ENCODE data around the gene VSIG10L2.

Gene VSIG10L2

DNA sequence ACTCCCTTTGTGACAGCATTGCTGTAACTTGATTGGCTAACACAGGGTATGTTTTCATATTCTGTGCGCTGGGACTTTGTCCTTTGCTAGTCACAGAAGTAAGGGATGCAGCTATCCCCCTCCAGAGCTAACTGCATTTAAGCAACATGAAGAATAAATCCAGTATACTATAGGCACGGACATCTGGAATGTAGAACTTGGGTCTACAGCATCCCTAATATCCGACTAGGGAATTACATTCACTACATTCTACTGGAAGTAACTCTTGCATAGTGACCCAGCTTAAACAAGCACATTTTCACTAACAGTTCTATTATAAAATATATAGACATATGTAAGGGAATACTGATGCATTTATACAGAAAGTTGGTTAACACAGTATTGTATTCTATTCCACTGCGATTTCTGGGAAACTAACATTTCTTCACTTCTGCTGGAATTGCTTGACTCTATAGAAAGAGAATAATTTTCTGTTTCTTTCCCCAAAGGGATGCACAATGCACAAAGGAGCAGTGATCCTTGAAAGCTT, 13.1 kb downstream of the VSIG10L2 start:
- Histone ChIP-seq H3K27me3 (replicated peaks; ENCODE audit: control insufficient read depth, insufficient read depth, low read length) (no peaks in the 10 kb centered on the region; the same call in none of the 2 replicates), H3K36me3 (ENCODE audit: control insufficient read depth, insufficient read depth, low read length) (no peaks in the 10 kb centered on the region), H3K4me3 (replicated peaks; ENCODE audit: low read depth, low read length) (no peak overlapping the region)
- TF ChIP-seq, protein P1, sequence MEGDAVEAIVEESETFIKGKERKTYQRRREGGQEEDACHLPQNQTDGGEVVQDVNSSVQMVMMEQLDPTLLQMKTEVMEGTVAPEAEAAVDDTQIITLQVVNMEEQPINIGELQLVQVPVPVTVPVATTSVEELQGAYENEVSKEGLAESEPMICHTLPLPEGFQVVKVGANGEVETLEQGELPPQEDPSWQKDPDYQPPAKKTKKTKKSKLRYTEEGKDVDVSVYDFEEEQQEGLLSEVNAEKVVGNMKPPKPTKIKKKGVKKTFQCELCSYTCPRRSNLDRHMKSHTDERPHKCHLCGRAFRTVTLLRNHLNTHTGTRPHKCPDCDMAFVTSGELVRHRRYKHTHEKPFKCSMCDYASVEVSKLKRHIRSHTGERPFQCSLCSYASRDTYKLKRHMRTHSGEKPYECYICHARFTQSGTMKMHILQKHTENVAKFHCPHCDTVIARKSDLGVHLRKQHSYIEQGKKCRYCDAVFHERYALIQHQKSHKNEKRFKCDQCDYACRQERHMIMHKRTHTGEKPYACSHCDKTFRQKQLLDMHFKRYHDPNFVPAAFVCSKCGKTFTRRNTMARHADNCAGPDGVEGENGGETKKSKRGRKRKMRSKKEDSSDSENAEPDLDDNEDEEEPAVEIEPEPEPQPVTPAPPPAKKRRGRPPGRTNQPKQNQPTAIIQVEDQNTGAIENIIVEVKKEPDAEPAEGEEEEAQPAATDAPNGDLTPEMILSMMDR (IDR thresholded peaks at IDR 0.05; ENCODE audit: insufficient read depth, low read length, poor library complexity, severe bottlenecking) = no peak
- no peak for DNase-seq (ENCODE audit: extremely low read depth, insufficient read length)

DNA sequence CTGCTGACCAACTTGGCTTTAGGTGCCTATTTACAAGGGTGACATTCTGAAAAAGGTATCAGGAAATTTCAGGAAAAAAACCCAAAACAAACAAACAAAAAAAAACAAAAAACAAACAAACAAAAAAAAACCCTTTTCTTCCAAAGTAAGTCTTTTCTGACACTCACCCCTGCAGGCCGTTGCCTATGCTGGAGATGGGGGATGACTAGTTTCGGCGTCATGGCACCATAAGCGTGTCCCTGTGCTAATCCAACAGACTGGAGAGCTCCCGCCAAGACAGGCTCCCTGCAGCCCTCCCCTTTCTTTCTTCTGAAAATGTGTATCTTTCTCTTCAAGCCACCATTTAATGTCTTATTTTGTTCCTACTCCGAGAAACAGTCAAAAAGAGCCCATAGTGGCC, 13.7 kb downstream of the VSIG10L2 start:
- TF ChIP-seq, protein P1 (IDR thresholded peaks at IDR 0.05; ENCODE audit: insufficient read depth, low read length, poor library complexity, severe bottlenecking) = no peak
- Histone ChIP-seq H3K4me3 (replicated peaks; ENCODE audit: low read depth, low read length) (no peak overlapping the region), H3K36me3 (ENCODE audit: control insufficient read depth, insufficient read depth, low read length) (no peaks in the 10 kb centered on the region), H3K27me3 (replicated peaks; ENCODE audit: control insufficient read depth, insufficient read depth, low read length) (no peaks in the 10 kb centered on the region; the same call in none of the 2 replicates)
- no peak for DNase-seq (ENCODE audit: extremely low read depth, insufficient read length)

DNA sequence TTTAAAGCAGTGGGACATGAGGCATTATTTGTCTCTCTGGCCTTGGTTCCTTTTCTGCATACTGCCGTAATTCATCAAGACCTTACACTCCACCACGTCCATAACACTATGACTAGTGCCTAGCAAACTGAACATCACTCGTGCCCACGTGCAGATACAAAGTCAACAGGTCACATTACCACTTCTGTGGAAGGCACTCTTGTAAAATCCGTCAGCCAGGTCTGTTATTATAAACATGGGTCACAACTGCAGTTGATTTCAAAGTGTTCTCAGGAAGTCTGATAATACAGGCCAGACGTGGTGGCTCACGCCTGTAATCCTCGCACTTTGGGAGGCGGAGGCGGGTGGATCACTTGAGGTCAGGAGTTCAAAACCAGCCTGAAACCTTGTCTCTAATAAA, 14.1 kb downstream of the VSIG10L2 start:
- Histone ChIP-seq H3K36me3 (ENCODE audit: control insufficient read depth, insufficient read depth, low read length) (no peaks in the 10 kb centered on the region), H3K27me3 (replicated peaks; ENCODE audit: control insufficient read depth, insufficient read depth, low read length) (no peaks in the 10 kb centered on the region; the same call in none of the 2 replicates), H3K4me3 (replicated peaks; ENCODE audit: low read depth, low read length) (no peak overlapping the region)
- TF ChIP-seq, protein P1 (IDR thresholded peaks at IDR 0.05; ENCODE audit: insufficient read depth, low read length, poor library complexity, severe bottlenecking) = no peak
- DNase-seq (ENCODE audit: extremely low read depth, insufficient read length) = no peak

DNA sequence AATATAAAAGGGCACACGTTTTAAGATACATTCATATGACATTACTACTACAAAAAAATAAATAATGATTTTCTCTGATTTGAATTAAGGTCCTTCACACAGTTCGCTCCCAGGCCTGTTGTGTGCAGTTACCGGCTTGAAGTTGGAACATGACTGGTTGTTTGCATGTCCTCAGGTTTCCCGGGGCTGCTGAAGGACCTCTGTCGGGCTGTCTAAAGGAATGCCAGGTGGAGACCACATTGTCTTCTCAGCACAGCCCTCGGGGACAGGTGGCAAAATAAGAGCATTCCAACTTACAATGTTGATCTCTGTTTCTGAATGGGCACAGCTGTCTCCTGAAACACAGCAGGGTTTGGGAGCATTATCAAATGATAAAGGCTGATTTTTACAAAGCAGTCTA, 14.9 kb downstream of the VSIG10L2 start:
- TF ChIP-seq, protein P1 (IDR thresholded peaks at IDR 0.05; ENCODE audit: insufficient read depth, low read length, poor library complexity, severe bottlenecking) = no peak

DNA sequence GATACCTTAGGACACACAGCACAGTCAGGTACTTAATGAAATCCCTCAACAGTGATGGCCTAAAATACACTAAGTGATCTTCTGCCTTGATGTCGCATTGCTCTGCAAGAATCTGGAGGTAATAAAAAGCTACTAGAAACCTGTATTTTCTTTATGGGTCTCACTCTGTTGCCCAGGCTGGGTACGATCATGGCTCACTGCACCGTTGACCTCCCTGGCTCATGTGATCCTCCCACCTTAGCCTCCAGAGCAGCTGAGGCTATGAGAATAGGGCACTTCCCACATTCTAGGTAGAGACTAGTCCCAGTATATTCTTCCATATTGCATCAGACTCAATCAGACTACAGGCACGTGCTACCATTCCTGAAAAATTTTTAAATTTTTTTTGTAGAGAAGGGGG, 21.7 kb downstream of the VSIG10L2 start:
- Histone ChIP-seq H3K36me3 (ENCODE audit: control insufficient read depth, insufficient read depth, low read length) (no peaks in the 10 kb centered on the region), H3K27me3 (replicated peaks; ENCODE audit: control insufficient read depth, insufficient read depth, low read length) (no peaks in the 10 kb centered on the region), H3K4me3 (replicated peaks; ENCODE audit: low read depth, low read length) (no peak overlapping the region)
- TF ChIP-seq, protein P1 (IDR thresholded peaks at IDR 0.05; ENCODE audit: insufficient read depth, low read length, poor library complexity, severe bottlenecking) = no peak
- DNase-seq (ENCODE audit: extremely low read depth, insufficient read length) = no peak

More for the DNA sequence above, 14.9 kb downstream of the VSIG10L2 start:
- Histone ChIP-seq H3K36me3 (ENCODE audit: control insufficient read depth, insufficient read depth, low read length) (no peaks in the 10 kb centered on the region), H3K27me3 (replicated peaks; ENCODE audit: control insufficient read depth, insufficient read depth, low read length) (no peaks in the 10 kb centered on the region; the same call in none of the 2 replicates), H3K4me3 (replicated peaks; ENCODE audit: low read depth, low read length) (no peak overlapping the region)
- DNase-seq (ENCODE audit: extremely low read depth, insufficient read length) = no peak

DNA sequence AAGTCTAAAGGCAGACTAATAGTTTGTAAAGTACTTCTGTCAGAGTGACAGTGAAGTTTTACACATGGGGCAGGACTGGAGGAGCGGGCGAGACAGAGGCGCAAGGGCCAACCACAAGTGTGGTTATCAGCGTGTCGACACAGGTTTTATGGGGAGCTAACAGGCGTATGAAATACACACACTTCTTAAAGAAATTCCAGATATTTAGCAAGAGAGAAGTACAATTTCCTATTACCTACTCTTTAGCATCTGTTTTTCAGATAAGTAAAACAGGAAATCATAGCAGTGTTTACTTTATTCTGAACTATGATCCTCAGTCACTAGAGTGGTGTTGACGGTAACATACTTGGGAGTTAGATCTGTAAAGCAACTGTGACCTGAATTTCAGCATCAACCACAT, 22.5 kb downstream of the VSIG10L2 start:
- Histone ChIP-seq H3K36me3 (ENCODE audit: control insufficient read depth, insufficient read depth, low read length) (no peaks in the 10 kb centered on the region), H3K4me3 (replicated peaks; ENCODE audit: low read depth, low read length) (no peak overlapping the region), H3K27me3 (replicated peaks; ENCODE audit: control insufficient read depth, insufficient read depth, low read length) (no peaks in the 10 kb centered on the region)
- TF ChIP-seq, protein P1 (IDR thresholded peaks at IDR 0.05; ENCODE audit: insufficient read depth, low read length, poor library complexity, severe bottlenecking) = no peak
- DNase-seq (ENCODE audit: extremely low read depth, insufficient read length) = no peak

All from GM06990 (cell line).